Retina (tissue), 1 donor: ENCODE measurements around the gene TET2.

Experiments used
- DNase-seq: peaks from one replicate; pipeline ENCODE4 v3.0.0-alpha.2; 2016

The TET2 gene

DNA sequence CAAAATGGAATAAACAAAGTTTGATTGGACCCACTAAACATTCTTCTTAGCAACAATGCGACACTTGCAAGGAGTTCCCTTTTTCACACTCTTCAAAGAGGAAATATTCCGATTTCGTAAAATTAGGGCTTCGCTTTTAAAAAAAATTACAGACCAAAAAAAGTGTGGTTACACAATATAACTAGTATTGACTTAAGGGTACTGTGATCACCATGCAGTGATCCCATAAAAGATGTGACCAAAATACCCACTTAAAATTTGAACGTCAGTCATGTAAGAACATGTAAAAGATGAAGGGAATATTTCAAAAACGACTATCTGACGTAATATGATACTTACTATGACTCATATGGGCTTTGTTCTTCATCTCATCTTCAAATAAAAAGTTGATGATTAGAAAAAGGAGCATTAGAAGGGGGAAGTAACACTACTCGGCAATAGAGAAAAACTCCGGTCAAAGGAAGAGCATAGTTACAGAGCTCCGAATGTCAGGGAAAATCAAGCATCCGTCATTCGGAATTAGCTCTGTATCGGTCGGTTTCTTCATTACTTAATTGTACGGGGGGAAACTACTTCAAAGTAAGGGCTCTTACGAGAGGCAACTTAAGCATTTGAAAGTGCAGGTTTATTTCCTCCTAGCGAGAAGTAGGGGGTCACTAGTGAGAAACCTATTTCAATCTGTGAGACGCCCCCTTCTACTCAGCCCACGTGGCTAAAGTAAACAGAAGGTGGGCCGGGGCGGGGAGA is 1.3 kb upstream of the TET2 start:
- no peak for DNase-seq

GRCh38 chr4:105145903-105146275 is 787 bp upstream of the TET2 start:
- no peak for DNase-seq

GRCh38 chr4:105147016-105147552 is 408 bp downstream of the TET2 start:
- no peak for DNase-seq

DNA sequence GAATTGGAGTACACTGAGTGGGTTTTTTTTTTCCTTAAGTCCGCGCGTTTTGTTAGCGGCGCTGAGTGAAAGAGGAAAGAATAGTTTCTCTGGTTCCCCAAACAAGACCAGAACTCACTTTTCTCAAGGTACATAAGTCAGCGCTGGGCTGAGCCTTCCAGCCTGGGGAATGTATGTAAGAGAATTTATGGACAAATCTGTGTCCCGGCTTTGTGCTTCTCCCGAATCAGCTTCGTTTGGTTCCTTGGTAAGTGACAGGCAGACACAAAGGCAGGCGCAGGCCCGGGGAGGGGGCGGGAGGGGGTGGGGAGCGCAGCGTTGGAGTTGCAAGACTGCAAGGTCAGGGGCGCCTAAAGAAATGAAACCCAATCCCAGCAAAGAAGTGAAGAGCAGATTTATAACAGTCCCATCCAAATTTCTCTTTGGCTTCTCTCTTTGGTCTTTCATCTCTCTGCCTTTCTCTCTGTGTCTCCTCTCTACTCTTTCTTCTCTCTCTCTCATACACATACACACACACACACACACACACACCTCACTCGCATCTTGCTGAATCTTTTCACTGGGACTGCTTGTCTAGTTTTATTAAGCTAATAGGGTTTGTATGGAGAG is 981 bp downstream of the TET2 start:
- DNase-seq: peak; percentile 85

DNA sequence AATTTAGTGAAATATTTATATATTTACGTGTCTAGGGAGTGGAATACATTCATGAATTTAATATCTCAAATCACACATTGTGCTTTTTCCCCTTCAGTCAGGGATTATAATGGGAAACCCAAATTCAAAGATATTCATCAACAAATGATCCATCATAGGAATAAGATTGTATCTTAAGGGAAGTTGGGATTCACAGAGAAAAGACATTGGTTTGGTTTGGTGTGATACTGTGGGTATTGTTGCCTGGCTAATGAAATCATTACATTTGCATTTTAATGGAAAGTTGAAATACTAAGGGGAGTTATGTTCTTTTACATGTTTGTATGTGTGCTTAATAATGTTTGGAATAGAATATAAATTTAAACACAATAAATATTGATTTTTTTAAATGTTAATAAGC is 1.7 kb downstream of the TET2 start:
- no peak for DNase-seq

- no peak for DNase-seq
Observed at GRCh38 chr4:105148776-105149175, 2.1 kb downstream of the TET2 start.

GRCh38 chr4:105149771-105150170 is 3.1 kb downstream of the TET2 start:
- no peak for DNase-seq

DNA sequence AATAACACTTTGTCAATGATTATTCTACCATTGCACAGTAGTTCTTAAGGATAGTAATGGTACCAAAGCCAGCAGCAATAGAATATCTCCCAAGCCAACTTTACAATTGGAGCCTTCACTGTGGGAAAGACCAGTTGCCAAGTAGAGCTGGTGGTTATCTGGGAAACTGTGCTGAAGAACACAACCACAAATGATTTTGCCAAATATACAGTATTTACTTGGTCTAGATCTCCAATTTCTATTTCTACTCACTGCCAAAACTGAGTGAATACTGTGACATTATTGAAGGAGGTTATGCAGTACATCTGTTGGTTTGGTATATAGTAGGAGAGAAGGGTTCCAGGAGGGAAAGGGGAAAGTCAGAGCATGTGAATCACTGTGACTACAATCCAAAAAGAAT is 3.8 kb downstream of the TET2 start:
- DNase-seq: no peak

- DNase-seq: no peak
Observed at GRCh38 chr4:105153749-105154148, 7.1 kb downstream of the TET2 start.

DNA sequence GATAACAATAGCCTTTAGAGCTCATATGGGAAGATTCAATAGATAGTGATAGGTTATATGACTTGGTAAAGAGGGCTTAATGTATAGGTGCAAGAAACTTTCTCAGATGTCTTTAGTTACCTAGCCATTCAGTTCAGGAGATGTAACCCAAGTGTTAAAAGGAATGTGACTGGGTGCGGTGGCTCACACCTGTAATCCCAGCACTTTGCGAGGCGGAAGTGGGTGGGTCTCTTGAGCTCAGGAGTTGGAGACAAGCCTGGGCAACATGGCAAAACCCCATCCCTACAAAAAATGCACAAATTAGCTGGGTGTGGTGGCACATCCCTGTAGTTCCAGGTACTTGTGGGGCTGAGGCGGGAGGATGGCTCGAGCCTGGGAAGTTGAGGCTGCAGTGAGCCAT is 7.9 kb downstream of the TET2 start:
- no peak for DNase-seq

DNA sequence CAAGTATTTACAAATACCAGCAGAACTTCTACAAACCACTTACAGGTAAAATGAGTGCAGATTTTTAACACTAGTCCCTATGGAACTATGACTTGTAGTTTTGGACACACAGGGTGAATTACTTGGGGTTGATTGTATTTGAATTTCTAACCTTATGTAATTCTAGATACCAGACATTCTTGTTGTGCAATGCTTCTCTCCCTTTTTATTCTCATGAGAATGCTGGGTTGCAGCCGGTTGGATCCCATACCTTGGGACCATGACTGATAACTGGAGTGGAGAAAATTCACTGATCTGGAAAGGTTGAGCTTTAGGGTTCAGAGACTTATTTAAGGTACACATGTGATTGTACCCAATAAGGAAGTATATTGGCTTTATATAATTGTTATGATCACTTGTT is 8.8 kb downstream of the TET2 start:
- DNase-seq: no peak

- DNase-seq: no peak
Observed at GRCh38 chr4:105158837-105159236, 12.2 kb downstream of the TET2 start.

DNA sequence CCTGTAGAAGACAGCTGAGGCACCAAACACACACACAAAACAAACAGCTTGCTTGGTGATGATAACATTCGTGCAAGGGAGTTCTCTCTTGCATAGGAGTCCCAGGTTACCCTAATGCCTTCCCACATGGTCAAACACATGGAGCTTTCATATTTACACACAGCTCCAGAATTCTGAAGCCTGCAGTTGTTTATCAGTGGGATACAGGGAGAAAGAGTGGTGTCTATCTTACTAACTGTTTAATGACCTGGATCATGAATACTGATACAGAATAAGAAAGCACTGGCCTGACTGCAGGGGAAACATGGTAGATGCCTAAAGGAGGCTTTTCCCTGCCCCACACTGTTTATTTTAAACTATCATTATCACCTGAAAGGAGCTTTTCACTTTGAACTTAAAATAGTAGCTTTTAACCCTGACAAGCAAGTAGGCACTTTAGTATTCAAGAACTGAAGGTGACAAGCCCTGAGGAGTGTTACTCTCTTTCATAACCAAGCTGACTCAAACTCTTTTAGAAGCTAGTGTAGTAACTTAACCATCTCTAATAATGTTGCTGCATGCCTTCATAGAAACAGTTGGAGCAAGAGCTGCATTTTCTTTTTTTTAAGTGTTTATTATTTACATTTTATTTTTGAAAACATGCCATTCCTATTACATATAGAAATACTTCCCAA is 15.6 kb downstream of the TET2 start:
- DNase-seq: no peak

- DNase-seq: no peak
Observed at GRCh38 chr4:105164548-105164947, 17.9 kb downstream of the TET2 start.

DNA sequence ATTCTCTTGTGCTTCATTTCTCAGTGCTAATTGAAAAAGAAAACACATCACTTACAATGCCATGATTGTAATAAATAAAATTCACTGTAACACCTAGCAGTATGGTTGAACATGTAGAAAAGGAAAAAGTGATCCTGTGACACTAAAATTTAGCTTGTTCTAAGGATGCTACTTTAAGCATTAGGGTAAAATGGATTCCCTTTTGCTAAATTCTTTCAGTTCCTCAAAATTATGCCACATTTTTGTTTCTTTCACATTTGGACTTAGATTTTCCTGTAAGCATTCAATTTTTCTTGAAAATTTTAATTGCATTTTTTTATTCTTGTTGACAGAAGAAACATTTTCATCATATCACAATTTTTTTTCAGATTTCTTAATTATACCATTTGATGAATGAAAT is 19.4 kb downstream of the TET2 start:
- no peak for DNase-seq

DNA sequence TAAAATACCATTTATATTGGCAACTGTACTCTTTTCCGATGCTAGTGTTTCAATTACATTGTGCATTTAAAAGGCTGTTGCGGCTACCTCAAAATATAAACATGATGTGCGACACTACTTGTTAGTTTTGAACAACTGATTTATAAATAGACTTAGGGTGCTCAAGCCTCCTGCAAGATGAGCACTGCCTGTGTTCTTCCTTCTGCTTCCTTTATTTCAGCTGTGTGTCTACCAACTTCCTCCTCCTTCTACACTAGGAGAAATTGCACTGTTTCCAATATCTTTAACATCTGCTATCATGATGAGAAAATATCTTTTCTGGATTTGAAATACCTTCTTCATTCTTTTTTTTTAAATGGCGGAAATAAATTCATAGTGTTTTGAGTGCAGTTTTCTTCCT is 24.0 kb downstream of the TET2 start:
- no peak for DNase-seq

GRCh38 chr4:105171912-105172311 is 25.2 kb downstream of the TET2 start:
- DNase-seq: no peak

DNA sequence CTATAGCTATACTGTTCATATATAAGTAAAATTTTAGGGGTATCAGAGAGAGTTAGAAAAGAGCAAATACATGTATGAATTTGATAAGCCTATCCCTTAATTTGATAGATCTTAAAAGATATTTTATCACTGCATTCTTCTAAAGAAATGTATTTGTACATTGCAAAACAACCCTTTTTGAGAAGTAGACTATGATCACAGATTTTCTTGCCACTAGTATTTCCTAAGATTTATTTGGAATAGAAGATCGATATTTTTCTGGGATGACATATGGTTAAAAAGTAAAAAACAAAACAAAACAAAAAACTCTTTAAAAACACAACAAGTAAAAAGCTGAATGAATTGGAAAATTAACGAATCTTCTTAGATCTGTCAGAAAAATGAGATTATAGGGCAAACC is 27.4 kb downstream of the TET2 start:
- no peak for DNase-seq

DNA sequence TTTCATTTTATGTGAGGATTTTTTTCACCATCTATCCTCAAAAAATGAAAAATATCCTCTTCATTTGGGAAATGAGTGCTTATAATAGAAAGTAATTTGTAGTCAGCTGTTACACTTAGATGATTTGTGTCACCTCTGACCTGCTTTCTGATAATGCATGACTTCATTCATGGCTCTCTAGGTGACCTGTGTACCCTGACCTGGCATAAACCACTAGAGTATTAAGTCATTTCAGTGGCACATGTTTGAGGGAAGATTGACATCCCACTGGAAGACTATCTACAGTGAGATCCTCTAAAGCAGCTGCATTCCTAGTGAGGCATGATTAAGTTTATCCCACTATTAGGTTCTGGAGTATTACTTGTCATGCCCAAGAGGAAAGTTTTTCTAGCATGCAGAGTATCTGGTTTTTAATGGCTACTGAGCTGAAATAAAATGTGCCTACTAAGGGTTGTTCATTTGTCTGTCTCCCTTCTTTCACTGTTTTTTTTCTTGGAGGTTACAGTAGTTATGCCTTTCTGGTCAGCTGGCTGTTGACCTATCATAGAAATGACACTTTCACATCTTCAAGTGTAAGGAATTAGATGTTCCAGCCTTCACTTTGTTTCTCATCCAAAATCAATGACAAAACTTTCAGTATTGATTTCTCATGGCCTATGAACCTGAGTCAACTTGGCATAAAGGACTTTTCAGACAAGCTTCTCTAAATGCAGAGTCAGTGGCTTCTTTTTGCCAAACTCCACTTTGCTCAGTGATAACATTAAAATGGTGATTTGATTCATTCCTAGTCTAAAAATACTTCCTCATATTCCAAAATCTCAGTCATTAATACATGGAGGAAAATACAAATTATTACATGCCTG is 33.1 kb downstream of the TET2 start:
- no peak for DNase-seq

GRCh38 chr4:105181259-105181658 is 34.6 kb downstream of the TET2 start:
- DNase-seq: no peak

GRCh38 chr4:105182211-105182610 is 35.5 kb downstream of the TET2 start:
- DNase-seq: no peak

DNA sequence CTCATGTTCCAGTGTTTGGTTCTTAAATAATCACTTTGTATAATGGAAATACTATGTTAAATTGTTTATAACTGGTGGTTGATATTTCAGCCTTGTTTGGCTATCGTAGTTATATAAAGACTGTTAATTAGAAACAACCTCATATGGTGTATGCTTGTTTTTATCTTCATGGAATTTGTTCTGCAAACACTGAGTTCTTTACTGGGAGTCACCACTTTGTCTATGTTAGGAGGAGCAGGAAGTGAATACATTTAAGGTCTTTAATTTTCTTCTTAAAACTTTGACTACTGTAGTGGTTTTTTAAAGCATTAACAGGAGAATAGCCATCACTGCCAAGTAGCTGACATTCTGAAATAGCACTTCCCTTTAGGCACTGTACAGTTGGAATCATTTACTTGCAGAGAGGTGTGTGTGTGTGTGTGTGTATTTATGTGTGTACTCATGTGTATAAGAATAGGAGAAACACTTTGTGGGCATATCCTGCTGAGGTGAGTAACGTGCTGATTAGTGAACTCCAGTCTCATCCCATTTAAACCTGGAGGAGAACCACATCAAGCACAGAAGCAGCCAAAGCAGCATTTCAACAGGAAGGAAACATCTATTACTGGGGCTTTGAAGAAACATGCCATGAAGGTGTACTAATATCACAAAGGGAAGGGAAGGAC is 37.8 kb downstream of the TET2 start:
- DNase-seq: no peak
